Upper lobe of left lung (tissue), 6 donors: ENCODE data around the gene LYL1. TPM values are rescaled to one million over a fixed set of nuclear protein-coding genes. Genes with fewer than 3 reads are reported as not detected.

Experiments
- ATAC-seq, 2 donors: fragments of 200-7000 bp; cut with Tn5 transposase; one replicate each; pipeline ENCODE4 v1.9.1; 2022; ENCODE audit warnings: mild to moderate bottlenecking in 2 of 2, moderate library complexity in 2 of 2; ENCODE audit not compliant: low FRiP score in 2 of 2
- DNase-seq, 2 donors: peaks; one replicate each; pipeline ENCODE4 v3.0.0-alpha.2; 2019 to 2020
- H3K27ac ChIP-seq, 4 donors: fragments of 200-600 bp; sonication (generic); one replicate each; pipeline ENCODE4 v1.5.1; 2016 to 2019
- H3K27me3 ChIP-seq, 4 donors: fragments of 200-600 bp; sonication (generic); one replicate each; pipeline ENCODE4 v1.5.1; 2017 to 2019
- H3K36me3 ChIP-seq, 4 donors: fragments of 200-600 bp; sonication (generic); one replicate each; pipeline ENCODE4 v1.5.1; 2016 to 2019
- H3K4me1 ChIP-seq, 4 donors: fragments of 200-600 bp; sonication (generic); one replicate each; pipeline ENCODE4 v1.5.1; 2018 to 2019
- H3K4me3 ChIP-seq, 4 donors: fragments of 200-600 bp; sonication (generic); one replicate each; pipeline ENCODE4 v1.5.1; 2017 to 2019; ENCODE audit warnings: mild to moderate bottlenecking in 2 of 4, moderate library complexity in 1 of 4
- H3K9me3 ChIP-seq, 4 donors: fragments of 200-600 bp; sonication (generic); one replicate each; pipeline ENCODE4 v1.5.1; 2018 to 2019
- CTCF ChIP-seq, 6 experiments: fragments of 450-650 bp in 4 of 6; fragments of 200-600 bp in 2 of 6; sonication (generic) in 2 of 6; IDR thresholded peaks; one replicate each; pipeline ENCODE4 v1.5.1; 2016 to 2019; ENCODE audit warnings: antibody characterized with exemption in 6 of 6
- EP300 ChIP-seq, 4 donors: sonication (generic); formaldehyde crosslinking; IDR thresholded peaks; one replicate each; pipeline ENCODE4 v1.5.1; 2017; ENCODE audit warnings: antibody characterized with exemption in 4 of 4, control low read depth in 2 of 4
- POLR2A ChIP-seq, 4 donors: fragments of 450-650 bp; IDR thresholded peaks; one replicate each; pipeline ENCODE4 v1.5.1; 2016 to 2017; ENCODE audit warnings: antibody characterized with exemption in 4 of 4, mild to moderate bottlenecking in 2 of 4
- POLR2AphosphoS5 ChIP-seq, 2 donors: sonication (generic); formaldehyde crosslinking; IDR thresholded peaks; one replicate each; pipeline ENCODE4 v1.5.1; 2017; ENCODE audit warnings: antibody characterized with exemption in 2 of 2
- WGBS, 2 donors: methylation state at CpG; one replicate each; pipeline ENCODE4 v1.1.5; 2017 to 2018; 5-methylcytosine and 5-hydroxymethylcytosine counted together
- total RNA-seq, 6 donors: library from RNA; depleted of rRNA in 4 of 6; stranded (reverse); fragments of >200 nt in 4 of 6; gene quantifications; one replicate each; pipeline versions ENCODE4 v1.1.0 to v1.2.1, GENCODE V29; 2016 to 2021
- donor health status: DM: no; HTN: no; CAD: no; lungs with moderate emphysema.
- donor health status: DM: no; HTN: yes; CAD: no; lungs with severe emphysema.

LYL1 gene
- total RNA-seq, 6 donors from 2014 or later = 22.6 to 55.5 (median 31.4) TPM

- TF ChIP-seq CTCF (IDR thresholded peaks at IDR 0.05) (no peak), EP300 (IDR thresholded peaks at IDR 0.05) (no peak), POLR2A (IDR thresholded peaks at IDR 0.05) (no peak), POLR2AphosphoS5 (IDR thresholded peaks at IDR 0.05) (no peak)
- ATAC-seq = peak in 1 of 2 donors; percentile 14
- Histone ChIP-seq H3K9me3 (no peaks in the 10 kb centered on the region), H3K27ac (peak overlapping the region in 3 of 4 donors; percentile 46 to 59 (median 58)), H3K4me3 (no peak overlapping the region), H3K36me3 (peaks cover 0 to 64% (median 17%) of the 10 kb centered on the region in 4 donors), H3K4me1 (peaks cover 41 to 56% (median 49%) of the 10 kb centered on the region in 4 donors), H3K27me3 (no peaks in the 10 kb centered on the region)
- DNase-seq = no peak
- WGBS, 2 donors = 75 to 82% methylated on average over 6 to 14 of the region's 14 CpGs
These were observed 20.3 kb downstream of the LYL1 start for GRCh38 chr19:13082192-13083007.

- Histone ChIP-seq H3K4me3 (no peak overlapping the region), H3K36me3 (peaks cover 0 to 70% (median 30%) of the 10 kb centered on the region in 4 donors), H3K9me3 (no peaks in the 10 kb centered on the region), H3K27me3 (no peaks in the 10 kb centered on the region), H3K27ac (peak overlapping the region; percentile 59 to 85 (median 68)), H3K4me1 (peaks cover 38 to 54% (median 42%) of the 10 kb centered on the region in 4 donors)
- peak in 1 of 2 donors; percentile 66 for DNase-seq
- TF ChIP-seq EP300 (IDR thresholded peaks at IDR 0.05) = no peak
- no peak for TF ChIP-seq POLR2AphosphoS5 (IDR thresholded peaks at IDR 0.05)
- TF ChIP-seq POLR2A (IDR thresholded peaks at IDR 0.05) = no peak
- TF ChIP-seq CTCF (IDR thresholded peaks at IDR 0.05) = no peak
- 33 to 56% methylated on average over 11 to 16 of the region's 16 CpGs for WGBS, 2 donors
- peak; percentile 34 to 57 for ATAC-seq
These were observed 23.1 kb downstream of the LYL1 start for GRCh38 chr19:13079542-13079986.

GRCh38 chr19:13078897-13079541 is 23.6 kb downstream of the LYL1 start:
- 24 to 41% methylated on average over 5 to 12 of the region's 12 CpGs for WGBS, 2 donors
- DNase-seq = no peak
- TF ChIP-seq EP300 (IDR thresholded peaks at IDR 0.05) = no peak
- no peak for TF ChIP-seq CTCF (IDR thresholded peaks at IDR 0.05)
- TF ChIP-seq POLR2A (IDR thresholded peaks at IDR 0.05) = no peak
- TF ChIP-seq POLR2AphosphoS5 (IDR thresholded peaks at IDR 0.05) = no peak

GRCh38 chr19:13078381-13078780 is 24.3 kb downstream of the LYL1 start:
- Histone ChIP-seq H3K9me3 (no peaks in the 10 kb centered on the region), H3K27me3 (no peaks in the 10 kb centered on the region), H3K36me3 (peaks cover 0 to 70% (median 32%) of the 10 kb centered on the region in 4 donors), H3K4me3 (no peak overlapping the region), H3K4me1 (peaks cover 38 to 54% (median 44%) of the 10 kb centered on the region in 4 donors), H3K27ac (peak overlapping the region; percentile 59 to 85 (median 68))
- no peak for ATAC-seq
- DNase-seq = no peak
- TF ChIP-seq POLR2AphosphoS5 (IDR thresholded peaks at IDR 0.05) = no peak
- TF ChIP-seq CTCF (IDR thresholded peaks at IDR 0.05) = no peak
- TF ChIP-seq POLR2A (IDR thresholded peaks at IDR 0.05) = no peak
- no peak for TF ChIP-seq EP300 (IDR thresholded peaks at IDR 0.05)
- WGBS, 2 donors = 57 to 74% methylated on average over 10 of the region's 10 CpGs

More at GRCh38 chr19:13078897-13079541, 23.6 kb downstream of the LYL1 start:
- H3K4me3 ChIP-seq = no peak overlapping the region
- peaks cover 0 to 70% (median 31%) of the 10 kb centered on the region in 4 donors for H3K36me3 ChIP-seq
- peaks cover 38 to 54% (median 44%) of the 10 kb centered on the region in 4 donors for H3K4me1 ChIP-seq
- no peaks in the 10 kb centered on the region for H3K9me3 ChIP-seq
- ATAC-seq = no peak
- no peaks in the 10 kb centered on the region for H3K27me3 ChIP-seq
- peak overlapping the region; percentile 59 to 85 (median 68) for H3K27ac ChIP-seq
